Vagina (tissue), 2 donors: ENCODE results near the gene IFT122.

Experiments used
- POLR2A ChIP-seq, 2 donors: fragments of 450-650 bp; IDR thresholded peaks; one replicate each; pipeline ENCODE4 v1.6.1; 2017; ENCODE audit warnings: antibody characterized with exemption in 2 of 2, mild to moderate bottlenecking in 2 of 2, moderate library complexity in 2 of 2
- POLR2AphosphoS5 ChIP-seq, 2 donors: sonication (generic); formaldehyde crosslinking; IDR thresholded peaks; one replicate each; pipeline ENCODE4 v1.9.0; 2017; ENCODE audit warnings: antibody characterized with exemption in 2 of 2, mild to moderate bottlenecking in 2 of 2, low read depth in 1 of 2; ENCODE audit not compliant: insufficient read depth in 1 of 2

- TF ChIP-seq POLR2AphosphoS5 (IDR thresholded peaks at IDR 0.05; ENCODE audit: insufficient read depth in 1 of 2, low read depth in 1 of 2) (peak; percentile 44 to 87), POLR2A (IDR thresholded peaks at IDR 0.05) (no peak)
Measured at GRCh38 chr3:129560911-129561594, 121.0 kb downstream of the IFT122 start.
